Stimulated activated CD8-positive, alpha-beta memory T cell treated with anti-CD3 and anti-CD28 coated beads, Interleukin-7, amount 100 ng/mL, for 48 hours (primary cell): ENCODE results near the gene PACSIN1.

Experiments
- DNase-seq, 2 donors: peaks; one replicate each; pipeline ENCODE4 v3.0.0-alpha.2; 2020; ENCODE audit warnings: low read depth in 1 of 2; ENCODE audit errors: extremely low read depth in 1 of 2

PACSIN1 gene

DNA sequence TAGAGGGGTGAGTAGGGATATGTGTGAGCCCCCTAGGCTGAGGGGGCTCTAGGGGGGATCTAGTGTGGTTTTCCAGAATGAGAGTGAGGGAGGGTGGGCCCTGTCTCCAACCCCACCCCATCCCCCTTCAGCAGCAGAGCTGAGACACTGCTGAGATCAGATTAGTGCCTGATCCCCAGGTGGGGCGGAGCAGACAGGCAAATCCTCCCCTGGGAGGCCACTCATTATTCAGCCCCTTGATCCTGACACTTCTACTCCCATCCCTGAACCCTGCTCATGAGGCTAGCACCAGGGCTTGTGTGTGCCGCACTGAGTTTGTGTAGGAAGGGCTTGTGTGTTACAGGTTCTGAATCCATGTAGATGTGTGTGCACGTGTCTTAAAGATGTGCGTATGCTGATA, 47.8 kb downstream of the PACSIN1 start:
- no peak for DNase-seq

DNA sequence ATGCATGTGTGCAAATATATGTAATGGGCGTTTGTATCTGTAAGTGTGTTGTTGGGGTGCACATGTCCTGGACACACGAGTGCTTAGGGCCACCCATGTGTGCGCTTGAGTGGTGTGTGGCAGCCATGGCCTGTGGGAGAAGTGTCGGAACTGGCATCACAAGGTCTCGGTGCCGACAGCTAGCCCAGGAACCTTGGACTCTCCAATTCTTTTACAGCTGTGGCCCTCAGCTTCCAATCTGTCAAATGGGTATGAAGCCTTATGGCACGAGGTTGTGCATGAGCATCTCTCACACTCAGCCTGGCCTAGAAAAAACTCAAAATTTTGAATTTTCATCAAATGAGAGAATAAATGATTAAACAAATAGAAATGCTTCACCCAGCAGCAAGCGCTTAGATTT, 48.2 kb downstream of the PACSIN1 start:
- no peak for DNase-seq

DNA sequence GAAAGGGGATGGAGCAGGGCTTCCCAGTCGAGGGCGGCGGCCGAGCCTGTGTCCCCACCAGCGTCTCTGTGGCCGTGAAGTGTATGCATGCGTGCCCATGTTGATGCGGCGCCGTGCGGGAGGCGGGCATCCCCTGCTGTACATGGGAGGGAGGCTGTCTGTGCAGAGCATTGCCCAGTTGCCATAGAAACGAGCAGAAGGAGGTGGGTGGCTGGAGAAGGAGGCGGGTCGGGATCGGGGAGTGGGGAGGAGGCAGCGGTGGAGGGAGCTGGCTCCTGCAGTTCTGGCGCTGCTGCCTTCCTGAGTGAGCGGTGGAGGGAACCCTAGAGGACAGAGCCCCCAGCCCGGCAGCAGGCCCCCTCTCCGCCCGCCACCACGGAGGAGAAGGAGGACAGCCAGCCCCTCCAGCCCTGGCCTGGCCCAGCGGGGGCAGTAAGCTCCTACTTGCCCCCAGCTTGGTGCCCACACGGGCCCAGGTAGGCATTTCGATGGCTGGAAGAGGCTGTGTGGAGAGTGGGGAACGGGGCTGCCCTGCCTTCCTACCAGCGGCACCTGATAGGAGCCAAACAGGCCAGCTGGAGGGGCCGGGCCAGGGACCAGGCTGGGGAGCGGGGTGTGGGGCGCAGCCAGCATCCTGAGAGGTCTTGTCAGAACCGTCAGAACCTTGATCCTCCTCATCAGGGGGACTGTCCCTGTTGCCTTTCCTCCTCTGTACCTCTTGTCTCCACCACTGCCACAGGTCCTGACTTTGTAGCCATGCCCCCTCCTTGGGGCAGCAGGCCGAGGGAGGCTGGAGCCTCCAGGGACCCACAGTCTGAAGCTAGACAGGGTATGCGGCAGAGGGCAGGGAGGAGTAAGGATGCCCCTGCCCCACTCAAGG, 49.0 kb downstream of the PACSIN1 start:
- no peak for DNase-seq

DNA sequence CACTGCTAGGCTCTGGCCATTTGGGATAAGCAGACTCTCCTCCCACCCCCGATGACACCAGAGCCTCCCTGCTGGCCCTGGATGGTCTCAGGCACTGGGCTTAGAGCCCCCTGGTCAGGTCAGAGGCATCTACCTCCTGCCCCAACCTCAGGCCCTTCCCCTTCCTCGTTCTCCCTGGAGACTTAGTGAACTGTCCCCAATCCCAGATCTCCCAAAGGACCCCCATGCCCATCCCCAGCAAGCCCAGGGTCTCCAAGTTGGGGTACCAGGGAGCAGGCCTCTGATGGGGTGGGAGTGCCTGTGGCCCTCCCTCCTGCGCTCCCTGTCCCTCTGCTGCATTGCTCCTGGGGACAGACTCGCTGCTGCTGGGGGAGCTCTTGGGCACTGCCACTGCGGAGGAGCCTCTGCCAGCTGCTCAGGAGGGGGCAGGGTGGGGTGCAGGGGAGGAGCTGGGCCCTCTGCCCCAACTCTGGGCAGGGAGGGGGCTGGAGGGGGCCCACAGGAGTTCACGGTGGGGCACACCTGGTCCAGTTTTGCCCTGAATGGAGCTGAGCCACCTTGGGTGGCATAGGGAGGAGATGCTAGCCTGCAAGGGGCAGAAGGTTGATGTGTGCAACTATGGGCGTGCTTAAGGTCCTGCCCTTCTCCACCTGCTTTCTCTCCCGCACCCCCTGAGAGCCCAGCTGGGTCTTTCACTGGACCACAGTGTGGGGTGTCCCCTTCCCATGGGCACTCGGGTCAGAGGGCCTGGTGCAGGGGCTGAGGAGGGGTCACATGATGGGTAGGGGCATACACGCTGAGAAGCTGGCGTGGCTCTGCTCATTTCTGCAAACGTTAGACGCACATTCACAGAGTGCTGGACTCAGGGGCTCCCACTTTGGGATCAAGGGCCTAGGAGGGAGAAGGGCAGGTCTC, 49.9 kb downstream of the PACSIN1 start:
- no peak for DNase-seq

DNA sequence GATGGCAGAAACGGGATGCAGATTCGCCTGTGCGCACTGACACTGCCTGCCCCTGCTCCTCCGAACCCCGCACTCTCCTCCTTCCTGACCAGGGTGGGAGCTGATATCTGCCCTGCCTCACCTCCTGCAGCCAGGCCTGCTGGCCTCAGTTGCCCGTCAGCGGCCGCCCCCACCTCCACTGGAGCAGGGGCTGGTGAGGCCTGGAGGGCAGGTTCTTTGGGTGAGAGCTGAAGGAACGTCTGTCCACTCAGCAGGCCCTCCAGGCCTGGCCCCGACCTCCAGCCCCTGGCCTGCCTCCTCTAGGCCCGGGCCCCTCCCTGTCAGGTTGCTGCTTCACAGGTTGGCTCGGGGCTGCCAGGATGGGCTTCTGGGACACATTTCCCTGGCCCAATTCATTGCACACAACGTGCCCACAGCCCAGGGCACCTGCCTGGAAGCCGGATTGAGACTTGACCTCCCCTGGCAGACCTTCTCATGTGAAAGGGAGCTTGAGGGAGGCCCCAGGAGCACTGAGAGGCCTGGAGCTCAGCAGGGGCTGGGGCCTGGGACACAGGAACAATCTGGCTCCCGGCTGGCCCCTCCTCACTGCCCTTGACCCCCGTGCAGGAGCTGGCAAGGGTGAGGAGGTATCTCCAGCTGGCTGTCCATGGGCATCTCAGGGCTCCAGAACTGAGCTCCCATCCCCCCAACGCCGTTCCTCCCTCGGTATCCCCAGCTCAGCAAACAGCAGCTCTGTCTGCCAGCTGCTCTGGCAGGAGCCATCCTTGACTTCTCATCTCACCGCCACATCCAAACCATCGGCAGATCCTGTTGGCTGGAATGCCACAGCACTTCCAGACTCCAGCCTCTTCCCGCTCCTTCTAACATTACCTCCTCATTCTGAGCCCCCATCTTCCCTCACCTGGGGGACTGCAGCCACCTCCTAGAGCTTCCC, 50.8 kb downstream of the PACSIN1 start:
- DNase-seq = no peak

DNA sequence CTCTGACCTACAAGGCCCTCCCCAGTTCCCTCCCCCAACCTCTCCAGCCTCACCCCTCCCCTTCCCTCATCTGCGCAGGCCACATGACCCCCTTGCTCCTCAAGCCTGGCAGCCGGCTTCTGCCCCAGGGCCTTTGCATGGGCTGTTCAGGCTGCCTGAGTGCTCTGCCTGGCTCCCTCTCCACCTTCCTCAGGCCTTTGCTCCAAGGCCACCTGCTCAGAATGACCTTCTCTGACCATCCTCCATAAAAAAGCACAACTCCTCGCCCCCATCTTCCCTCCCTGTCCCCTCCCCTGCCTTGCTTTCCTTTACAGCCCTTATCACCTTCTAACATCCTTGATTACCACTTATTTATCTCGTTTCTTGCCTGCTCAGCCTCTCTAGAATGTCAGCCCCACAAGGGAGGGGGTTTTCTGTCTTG, 51.6 kb downstream of the PACSIN1 start:
- no peak for DNase-seq

DNA sequence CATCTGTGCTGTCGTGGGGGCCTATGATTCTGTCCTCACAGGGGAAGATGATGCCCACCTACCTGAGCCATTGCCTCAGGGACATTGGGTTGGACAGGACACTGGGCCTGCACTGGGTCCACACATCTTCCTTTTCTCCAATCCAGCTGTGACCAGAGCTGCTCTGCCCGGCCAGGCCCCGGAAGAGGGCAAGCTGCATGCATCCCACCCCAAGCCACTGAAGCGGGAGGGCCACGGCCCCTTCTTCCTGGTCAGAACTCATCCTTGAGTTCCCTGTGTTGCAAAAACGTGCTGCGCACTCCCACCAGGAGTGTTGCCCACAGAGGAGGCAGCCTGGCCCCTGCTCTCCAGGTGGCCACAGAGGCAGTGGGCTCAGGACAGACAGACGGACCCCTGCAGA, 52.1 kb downstream of the PACSIN1 start:
- DNase-seq = no peak

DNA sequence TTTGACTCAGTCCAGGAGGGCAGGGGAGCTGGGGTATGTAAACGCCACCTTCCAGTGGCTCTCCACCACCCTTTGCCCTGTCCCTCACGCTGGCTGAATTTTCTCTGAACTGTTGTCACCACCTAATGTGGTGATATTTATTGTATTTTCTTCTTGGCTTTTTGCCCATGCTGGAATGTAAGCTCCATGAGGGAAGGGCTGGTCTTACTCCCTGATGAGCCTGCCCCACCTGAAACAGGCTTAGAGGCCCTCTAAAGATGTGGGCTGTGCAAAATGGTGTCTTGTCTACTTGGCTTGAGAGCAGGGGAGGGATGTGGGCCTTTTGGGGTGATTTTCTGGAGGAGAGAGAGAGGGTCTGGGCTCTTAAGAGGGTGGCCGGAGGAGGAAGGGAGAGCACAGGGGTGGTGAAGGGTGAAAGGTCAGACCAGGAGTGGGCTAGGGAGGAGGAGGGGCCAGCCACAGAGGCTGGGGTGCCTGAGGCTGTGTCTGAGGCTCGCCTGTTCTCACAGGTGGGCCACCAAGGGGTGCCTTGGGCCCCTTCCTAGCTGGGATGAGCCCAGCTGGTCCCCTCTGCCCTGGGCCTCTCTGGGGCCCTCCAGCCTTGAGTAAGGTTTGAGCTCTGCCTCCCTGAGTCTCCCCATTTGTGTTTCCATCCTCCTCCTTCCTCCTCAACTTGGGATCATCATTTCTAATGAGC, 52.9 kb downstream of the PACSIN1 start:
- no peak for DNase-seq

DNA sequence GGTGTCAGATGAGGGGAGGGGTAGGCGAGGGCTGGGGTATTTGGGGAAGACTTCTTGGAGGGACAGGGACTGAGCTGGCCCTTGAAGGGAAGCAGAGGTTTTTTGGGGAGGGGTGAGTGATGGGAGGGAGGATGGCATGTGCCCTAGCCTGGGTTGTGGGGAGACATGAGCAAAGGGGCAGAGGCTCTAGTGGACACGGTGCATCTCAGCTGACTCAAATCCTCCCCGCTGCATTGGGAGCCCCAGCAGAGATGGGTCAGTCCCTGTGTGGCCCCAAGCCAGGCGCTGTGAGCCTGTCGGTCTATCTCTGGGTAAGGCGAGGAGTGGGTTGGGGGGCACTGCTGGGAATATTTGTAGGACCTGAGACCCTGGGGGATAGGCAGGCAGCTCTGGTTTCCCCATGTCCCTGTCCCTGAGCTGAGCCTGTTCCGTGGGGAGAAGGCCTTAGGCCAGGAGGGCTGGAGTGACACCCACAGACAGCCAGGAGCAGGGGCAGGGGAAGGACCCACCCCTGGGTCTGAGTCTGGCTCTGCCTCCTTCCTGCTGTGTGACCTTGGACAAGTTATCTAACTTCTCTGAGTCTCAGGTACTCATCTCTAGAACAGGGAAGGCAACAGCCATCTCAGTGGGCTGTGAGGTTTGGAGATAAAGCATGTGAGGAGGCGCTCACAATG, 54.2 kb downstream of the PACSIN1 start:
- DNase-seq = no peak

DNA sequence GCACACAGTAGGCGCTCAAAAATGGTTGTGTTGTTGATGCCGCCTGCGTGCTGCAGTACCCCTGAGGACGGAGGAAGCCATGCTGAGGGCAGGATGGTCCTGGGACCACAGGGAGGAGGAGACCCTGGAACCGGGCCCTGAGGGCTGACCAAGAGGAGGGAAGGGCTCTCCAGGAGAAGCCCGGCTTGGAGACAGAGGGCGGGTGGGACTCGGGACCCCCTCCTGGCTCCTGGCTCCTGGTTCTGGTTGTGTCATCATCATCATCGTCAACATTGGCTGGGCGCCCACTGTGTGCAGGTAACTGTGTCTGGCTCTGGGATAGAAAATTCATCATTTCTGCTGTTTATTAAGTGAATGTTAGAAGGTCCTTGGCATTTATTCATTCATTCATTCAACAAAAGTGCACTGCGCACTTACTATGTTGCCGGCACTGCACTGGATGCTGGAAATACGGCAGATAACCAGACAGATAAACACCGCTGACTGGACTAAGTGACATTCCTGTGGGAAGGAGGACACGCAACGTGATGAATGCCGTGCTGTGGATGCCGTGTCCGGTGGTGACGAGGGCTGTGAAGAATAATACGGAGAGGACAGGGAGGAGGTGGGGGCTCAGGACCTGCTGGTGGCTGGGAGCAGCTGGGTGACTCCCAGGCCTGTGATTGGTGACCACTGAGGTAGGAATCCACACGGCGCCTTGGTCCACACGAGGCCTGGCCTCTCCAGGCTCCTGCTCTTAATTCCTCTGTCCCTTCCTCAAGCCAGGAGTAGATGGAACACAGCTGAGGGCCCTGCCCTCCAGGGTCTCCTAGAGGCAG, 55.0 kb downstream of the PACSIN1 start:
- DNase-seq = no peak

DNA sequence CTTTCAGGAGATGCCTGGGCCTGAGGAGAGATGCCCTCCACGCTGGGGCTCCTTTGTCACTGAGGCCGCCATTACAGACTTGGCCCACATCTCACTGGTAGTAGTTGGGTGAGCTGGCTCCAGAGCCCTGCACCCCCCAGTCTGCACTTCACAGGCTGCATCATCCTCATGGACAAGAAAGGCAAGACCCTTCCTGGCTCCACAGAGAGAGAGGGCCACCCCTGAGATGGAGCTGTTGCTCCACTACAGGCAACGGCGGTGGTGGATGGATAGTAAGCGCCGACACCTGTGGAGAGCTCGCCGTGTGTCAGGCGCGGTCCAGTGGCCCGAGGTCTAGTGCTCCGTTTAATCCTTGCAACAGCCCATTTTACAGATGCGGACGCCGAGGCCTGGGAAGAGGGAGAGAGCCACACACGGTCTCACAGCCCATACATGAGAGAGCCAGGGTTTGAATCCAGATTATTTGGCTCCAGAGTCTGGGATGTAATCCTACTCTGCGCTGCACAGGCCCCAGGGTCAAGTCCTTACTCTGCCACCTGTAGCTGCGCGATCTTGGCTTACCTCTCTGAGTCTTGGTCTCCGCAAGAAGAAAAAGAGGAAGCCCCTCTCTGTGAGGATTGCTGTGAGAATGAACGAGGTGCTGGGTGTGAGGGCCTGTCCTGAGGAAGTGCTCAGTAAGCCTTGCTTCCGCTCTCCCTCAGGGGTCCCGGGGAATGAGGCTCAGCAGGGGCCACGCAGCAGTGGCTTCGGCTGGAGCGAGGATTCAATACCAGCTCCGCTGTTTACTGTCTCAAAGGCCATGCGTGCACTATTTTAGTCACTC, 55.8 kb downstream of the PACSIN1 start:
- DNase-seq = no peak

DNA sequence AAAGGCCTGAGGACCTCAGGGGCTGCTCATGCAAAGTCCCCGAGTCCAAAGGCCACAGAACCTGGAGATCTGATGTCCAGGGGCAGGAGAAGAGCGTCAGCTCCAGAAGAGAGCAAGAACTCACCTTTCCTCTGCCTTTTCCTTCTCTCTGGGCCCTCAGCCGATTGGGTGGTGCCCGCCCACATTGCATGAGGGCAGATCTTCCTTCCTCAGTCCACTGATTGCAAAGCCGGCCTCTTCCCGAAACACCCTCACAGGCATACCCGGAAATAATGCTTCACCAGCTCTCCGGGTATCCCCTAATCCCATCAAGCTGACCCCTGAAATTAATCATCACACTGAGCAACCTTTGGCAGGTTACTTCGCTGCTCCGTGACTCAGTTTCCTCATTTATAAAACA, 56.9 kb downstream of the PACSIN1 start:
- DNase-seq = no peak

DNA sequence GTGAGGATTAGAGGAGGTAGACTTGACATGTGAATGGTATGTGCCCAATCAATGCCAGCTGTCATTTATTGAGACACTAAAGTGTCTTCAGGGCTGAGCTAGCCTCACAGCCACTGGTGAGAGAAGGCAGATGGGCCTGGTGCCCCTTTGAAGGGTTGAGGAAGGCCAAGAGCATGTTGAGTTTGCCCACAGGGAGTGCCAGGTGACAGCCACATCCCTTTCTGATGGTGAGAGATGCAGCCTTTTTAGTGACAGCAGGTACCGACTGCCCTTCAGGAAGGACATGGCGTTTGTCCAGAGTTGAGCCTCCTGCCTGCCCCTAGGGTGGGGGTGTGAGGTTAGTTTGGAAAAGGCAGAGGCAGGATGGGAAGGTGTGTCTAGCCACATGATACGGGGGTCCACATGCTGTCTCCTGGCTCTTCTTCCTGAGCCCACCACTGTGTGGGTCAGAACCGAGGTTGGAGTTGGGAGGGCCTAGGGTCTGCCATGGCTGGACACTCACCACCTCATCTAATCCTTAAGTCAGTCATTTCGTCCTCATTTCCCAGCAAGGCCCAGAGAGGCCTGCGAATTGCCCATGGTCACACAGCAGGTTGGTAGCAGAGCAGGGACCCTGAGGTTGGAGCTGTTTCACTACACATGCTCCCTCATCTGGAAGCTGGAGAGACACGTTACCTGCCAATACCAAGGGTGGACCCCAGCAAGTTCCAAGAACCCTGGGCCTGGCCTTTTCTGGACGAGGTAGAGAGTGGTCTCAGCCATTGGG, 57.7 kb downstream of the PACSIN1 start:
- no peak for DNase-seq

DNA sequence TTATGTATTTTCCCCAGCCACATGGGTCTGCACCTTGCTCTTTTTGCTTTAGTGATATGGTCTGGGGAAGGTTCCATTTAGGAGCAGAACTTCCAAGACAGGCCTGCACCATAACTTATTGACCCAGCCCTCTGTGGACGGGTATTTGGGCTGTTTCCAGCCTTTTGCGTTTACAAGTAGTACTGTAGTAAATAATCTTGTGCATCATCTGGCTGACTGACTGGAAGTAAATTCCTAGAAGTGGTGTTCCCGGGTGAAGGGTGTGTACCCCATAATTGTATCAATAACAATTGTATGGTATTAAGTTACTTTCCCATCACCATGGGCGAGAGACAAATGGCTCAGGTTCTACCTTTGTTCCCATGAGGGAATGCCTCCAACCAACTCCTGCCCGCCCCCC, 58.6 kb downstream of the PACSIN1 start:
- DNase-seq = no peak

DNA sequence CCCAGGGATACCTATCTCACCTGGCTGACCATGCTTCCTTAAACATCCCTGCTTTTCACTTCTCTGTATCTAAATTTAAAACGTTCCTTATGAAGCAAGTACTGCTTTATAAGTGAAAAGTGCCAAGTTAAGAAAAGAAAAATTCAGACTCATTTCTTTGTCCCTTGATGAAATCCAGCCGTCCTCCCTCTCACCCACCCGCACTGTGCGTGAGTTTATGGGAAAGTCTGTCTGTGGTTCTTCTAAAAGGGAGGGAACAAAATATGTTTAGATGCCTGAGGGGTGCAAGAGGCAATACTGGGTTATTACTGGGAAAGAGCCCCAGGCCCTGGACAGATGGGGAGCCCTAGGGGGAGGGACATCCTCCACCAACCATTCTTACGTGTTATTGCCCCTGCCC, 59.1 kb downstream of the PACSIN1 start:
- no peak for DNase-seq

DNA sequence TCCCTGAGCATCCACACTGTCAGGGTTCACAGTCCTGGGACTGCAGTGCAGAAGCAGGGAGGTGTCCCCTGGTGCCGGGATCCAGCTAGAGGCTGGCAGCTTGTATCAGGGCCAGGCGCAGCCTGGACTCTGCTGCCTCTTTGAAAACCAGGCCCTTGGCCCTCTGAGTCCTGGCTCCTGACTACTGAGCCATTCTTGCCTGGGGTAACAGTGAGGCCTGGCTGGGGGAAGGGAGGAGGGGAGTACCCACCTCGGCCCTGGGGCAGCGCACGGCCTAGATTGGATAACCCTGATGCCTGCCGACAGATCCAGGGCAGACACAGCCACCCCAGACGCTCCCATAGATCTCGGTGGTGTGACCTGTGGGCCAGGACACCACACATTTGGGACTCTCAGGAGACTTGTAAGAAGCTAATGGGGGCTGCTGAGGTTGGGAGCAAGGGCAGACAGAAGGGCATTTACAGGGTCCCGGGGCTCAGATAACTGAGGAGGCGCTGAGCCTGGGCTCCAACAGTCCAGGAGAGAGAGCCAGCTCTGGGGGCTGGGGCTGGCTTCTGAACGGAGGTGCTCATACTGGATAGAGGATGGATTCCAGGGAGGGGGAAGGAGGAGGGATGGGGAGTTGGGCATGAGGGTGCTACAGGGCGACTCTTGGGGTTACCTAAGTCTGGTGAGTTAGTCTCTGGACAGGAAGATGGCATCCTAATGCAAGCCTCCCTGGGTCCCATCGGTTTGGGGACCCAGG, 59.7 kb downstream of the PACSIN1 start:
- DNase-seq = no peak
